ENCODE results near the gene TMEM167B. TPM values are rescaled to one million over a fixed set of nuclear protein-coding genes. Genes with fewer than 3 reads are reported as not detected.

The TMEM167B gene
- total RNA-seq, 1 experiment from 2014 or later = 18.1 TPM

DNA sequence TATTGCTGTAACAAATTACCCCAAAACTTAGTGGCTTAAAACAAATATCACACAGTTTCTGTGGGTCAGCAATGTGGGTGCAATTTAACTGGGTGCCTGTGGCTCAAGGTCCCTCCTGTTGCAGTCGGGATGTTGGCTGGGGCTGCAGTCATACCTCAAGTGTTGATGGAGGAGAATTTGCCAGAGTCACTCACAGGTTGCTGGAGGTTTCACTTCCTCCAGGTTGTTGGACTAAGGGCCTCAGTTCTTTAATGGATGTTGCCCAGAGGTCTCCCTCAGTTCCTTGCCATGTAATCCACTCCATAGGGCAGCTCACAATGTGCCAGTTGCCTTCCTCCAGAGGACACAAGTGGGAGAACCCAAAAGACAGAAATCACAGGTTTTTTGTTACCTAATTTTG, 12.2 kb upstream of the TMEM167B start:
- in situ Hi-C loops (cut with HindIII; ENCODE audit: low pct_unique_long_range_greater_than_20kb, low sequenced_read_pairs) = no loop called here
- Histone ChIP-seq H3K4me3 (ENCODE audit: low read depth in 2 of 2, low read length in 2 of 2) (no peak overlapping the region), H3K36me3 (ENCODE audit: control insufficient read depth, insufficient read depth, low read length) (peaks cover 8% of the 10 kb centered on the region; the same call in 1 of the 2 replicates), H3K9me3 (ENCODE audit: control insufficient read depth, insufficient read depth, low read depth, low read length) (no peaks in the 10 kb centered on the region), H3K27ac (ENCODE audit: low read length) (no peak overlapping the region; the same call in 1 of the 2 replicates), H3K27me3 (ENCODE audit: control insufficient read depth, insufficient read depth, low read length) (no peaks in the 10 kb centered on the region), H3K4me1 (ENCODE audit: control insufficient read depth, insufficient read depth, low read length) (peaks cover 7% of the 10 kb centered on the region; the same call in 1 of the 2 replicates)
- TF ChIP-seq POLR2AphosphoS5 (IDR thresholded peaks at IDR 0.05; ENCODE audit: low read depth, low read length) = no peak
- TF ChIP-seq TCF7L2 (IDR thresholded peaks at IDR 0.05; ENCODE audit: low read depth, low read length) = no peak
- TF ChIP-seq, protein P1, sequence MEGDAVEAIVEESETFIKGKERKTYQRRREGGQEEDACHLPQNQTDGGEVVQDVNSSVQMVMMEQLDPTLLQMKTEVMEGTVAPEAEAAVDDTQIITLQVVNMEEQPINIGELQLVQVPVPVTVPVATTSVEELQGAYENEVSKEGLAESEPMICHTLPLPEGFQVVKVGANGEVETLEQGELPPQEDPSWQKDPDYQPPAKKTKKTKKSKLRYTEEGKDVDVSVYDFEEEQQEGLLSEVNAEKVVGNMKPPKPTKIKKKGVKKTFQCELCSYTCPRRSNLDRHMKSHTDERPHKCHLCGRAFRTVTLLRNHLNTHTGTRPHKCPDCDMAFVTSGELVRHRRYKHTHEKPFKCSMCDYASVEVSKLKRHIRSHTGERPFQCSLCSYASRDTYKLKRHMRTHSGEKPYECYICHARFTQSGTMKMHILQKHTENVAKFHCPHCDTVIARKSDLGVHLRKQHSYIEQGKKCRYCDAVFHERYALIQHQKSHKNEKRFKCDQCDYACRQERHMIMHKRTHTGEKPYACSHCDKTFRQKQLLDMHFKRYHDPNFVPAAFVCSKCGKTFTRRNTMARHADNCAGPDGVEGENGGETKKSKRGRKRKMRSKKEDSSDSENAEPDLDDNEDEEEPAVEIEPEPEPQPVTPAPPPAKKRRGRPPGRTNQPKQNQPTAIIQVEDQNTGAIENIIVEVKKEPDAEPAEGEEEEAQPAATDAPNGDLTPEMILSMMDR (IDR thresholded peaks at IDR 0.05) = no peak
- no peak for TF ChIP-seq SIN3A (IDR thresholded peaks at IDR 0.05; ENCODE audit: borderline replicate concordance, insufficient read depth, low read depth, low read length)
- TF ChIP-seq, protein P2, sequence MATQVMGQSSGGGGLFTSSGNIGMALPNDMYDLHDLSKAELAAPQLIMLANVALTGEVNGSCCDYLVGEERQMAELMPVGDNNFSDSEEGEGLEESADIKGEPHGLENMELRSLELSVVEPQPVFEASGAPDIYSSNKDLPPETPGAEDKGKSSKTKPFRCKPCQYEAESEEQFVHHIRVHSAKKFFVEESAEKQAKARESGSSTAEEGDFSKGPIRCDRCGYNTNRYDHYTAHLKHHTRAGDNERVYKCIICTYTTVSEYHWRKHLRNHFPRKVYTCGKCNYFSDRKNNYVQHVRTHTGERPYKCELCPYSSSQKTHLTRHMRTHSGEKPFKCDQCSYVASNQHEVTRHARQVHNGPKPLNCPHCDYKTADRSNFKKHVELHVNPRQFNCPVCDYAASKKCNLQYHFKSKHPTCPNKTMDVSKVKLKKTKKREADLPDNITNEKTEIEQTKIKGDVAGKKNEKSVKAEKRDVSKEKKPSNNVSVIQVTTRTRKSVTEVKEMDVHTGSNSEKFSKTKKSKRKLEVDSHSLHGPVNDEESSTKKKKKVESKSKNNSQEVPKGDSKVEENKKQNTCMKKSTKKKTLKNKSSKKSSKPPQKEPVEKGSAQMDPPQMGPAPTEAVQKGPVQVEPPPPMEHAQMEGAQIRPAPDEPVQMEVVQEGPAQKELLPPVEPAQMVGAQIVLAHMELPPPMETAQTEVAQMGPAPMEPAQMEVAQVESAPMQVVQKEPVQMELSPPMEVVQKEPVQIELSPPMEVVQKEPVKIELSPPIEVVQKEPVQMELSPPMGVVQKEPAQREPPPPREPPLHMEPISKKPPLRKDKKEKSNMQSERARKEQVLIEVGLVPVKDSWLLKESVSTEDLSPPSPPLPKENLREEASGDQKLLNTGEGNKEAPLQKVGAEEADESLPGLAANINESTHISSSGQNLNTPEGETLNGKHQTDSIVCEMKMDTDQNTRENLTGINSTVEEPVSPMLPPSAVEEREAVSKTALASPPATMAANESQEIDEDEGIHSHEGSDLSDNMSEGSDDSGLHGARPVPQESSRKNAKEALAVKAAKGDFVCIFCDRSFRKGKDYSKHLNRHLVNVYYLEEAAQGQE (IDR thresholded peaks at IDR 0.05; ENCODE audit: insufficient read depth in 1 of 2, low read depth in 2 of 2, low read length in 1 of 2) = no peak
- ChIA-PET CTCF (no interaction called here), POLR2A (no interaction called here)
- intact Hi-C loops (cut with micrococcal nuclease; ENCODE audit: unreplicated experiment) = no loop called here
- ATAC-seq (no peak), DNase-seq (ENCODE audit: low read depth, low spot score) (no peak)
- BruUV-seq (replicated peaks) = no TSS peak

DNA sequence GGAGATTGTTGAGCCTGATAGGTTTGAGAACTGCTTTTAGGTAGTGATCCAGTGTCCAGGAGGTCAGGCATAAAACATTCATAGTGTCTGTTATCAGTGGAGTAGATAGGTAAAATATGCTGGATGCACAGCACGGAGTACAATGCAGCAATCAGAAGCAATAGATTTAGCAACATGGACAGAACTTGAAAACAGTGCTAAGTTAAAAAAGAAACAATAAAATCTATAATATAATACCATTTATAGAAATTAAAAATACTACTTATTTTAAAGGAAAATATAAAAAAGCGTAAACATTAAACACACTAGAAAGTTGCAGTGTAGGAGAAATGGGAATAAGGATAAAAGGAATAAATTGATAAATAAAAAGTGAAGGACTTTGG, 11.3 kb upstream of the TMEM167B start:
- TF ChIP-seq, protein P1 (IDR thresholded peaks at IDR 0.05) = no peak
- TF ChIP-seq POLR2AphosphoS5 (IDR thresholded peaks at IDR 0.05; ENCODE audit: low read depth, low read length) (no peak), TCF7L2 (IDR thresholded peaks at IDR 0.05; ENCODE audit: low read depth, low read length) (no peak), SIN3A (IDR thresholded peaks at IDR 0.05; ENCODE audit: borderline replicate concordance, insufficient read depth, low read depth, low read length) (no peak)
- TF ChIP-seq, protein P2 (IDR thresholded peaks at IDR 0.05; ENCODE audit: insufficient read depth in 1 of 2, low read depth in 2 of 2, low read length in 1 of 2) = no peak
- peak overlapping the region; percentile 48 for H3K27ac ChIP-seq (ENCODE audit: low read length)
- peaks cover 8% of the 10 kb centered on the region; the same call in 1 of the 2 replicates for H3K36me3 ChIP-seq (ENCODE audit: control insufficient read depth, insufficient read depth, low read length)
- H3K27me3 ChIP-seq (ENCODE audit: control insufficient read depth, insufficient read depth, low read length) = no peaks in the 10 kb centered on the region
- intact Hi-C loops (cut with micrococcal nuclease; ENCODE audit: unreplicated experiment) (no loop called here), in situ Hi-C loops (cut with HindIII; ENCODE audit: low pct_unique_long_range_greater_than_20kb, low sequenced_read_pairs) (no loop called here)
- CTCF ChIA-PET = no interaction called here
- peak overlapping the region; percentile 9 to 23; a peak in 2 of 4 replicates for H3K4me3 ChIP-seq (ENCODE audit: low read depth in 2 of 2, low read length in 2 of 2)
- DNase-seq (ENCODE audit: low read depth, low spot score) (no peak), ATAC-seq (no peak)
- POLR2A ChIA-PET = no interaction called here
- BruUV-seq (replicated peaks) = no TSS peak
- H3K9me3 ChIP-seq (ENCODE audit: control insufficient read depth, insufficient read depth, low read depth, low read length) = no peaks in the 10 kb centered on the region
- H3K4me1 ChIP-seq (ENCODE audit: control insufficient read depth, insufficient read depth, low read length) = peaks cover 7% of the 10 kb centered on the region; the same call in 1 of the 2 replicates
